Measurements from ENCODE around the gene TAF11.

Gene TAF11

DNA sequence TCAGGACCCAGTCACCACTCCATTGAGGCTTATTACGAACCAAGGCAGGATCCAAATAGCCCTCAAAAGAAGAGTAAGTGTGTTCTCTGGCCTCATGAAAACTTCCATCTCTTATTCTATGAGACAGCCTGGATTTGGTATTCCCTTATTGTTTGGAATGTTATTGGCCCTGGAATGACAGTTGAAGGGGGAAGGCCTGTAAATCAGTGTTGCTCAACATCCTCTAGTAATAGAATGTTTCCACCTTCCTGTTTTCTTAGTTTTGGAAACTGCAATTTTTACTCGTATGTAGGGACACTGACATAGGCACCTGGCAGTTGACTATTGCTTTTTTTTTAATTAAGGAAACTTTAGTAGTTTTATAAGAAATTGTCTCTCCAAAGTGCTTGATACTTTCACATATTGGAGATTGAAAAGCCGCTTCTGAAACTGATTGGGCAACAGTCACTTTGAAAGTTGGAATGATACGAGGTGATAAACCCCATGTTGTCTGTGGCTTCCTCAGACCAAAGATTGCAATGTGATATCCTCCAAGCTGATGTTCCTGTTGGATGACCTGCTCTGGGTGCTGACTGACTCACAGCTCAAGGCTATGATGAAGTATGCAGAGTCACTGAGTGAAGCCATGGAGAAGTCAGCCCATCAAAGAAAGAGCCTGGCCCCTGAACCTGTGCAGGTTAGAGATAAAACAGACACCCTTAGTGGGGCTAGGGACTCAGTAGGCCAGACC, 52.9 kb downstream of the TAF11 start:
- TF ChIP-seq FOXP2 (optimal IDR thresholded peaks at IDR 0.05; ENCODE audit: borderline replicate concordance, extremely low read depth, extremely low read length, insufficient read depth) (no peak), SIN3A (IDR thresholded peaks at IDR 0.05; ENCODE audit: borderline replicate concordance, insufficient read depth, low read length) (no peak), REST (IDR thresholded peaks at IDR 0.05; ENCODE audit: insufficient read depth in 1 of 2, low read depth in 2 of 2, low read length in 2 of 2) (no peak), POLR2AphosphoS5 (IDR thresholded peaks at IDR 0.05; ENCODE audit: low read depth, low read length) (no peak), TAF1 (IDR thresholded peaks at IDR 0.05; ENCODE audit: borderline replicate concordance, insufficient read depth, low read length) (no peak)

DNA sequence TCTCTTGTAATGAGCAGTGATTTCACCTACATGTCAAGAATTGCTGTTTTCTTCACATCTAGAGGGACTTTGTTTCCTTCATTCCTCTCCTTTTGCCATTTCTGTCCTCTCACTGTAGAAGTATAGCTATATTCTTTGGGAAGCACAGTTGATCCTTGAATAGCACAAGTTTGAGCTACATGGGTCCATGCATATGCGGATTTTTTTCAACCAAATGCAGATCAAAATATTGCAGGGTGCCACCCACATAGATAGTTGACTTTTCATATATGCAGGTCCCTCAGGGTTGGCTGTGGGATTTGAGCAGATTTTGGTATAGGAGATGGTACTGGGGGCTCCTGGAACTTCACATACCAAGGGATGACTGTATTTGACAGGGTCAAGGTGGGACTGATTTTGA, 54.9 kb downstream of the TAF11 start:
- TF ChIP-seq REST (IDR thresholded peaks at IDR 0.05; ENCODE audit: insufficient read depth in 1 of 2, low read depth in 2 of 2, low read length in 2 of 2): no peak
- no peak for TF ChIP-seq FOXP2 (optimal IDR thresholded peaks at IDR 0.05; ENCODE audit: borderline replicate concordance, extremely low read depth, extremely low read length, insufficient read depth)
- no peak for TF ChIP-seq SIN3A (IDR thresholded peaks at IDR 0.05; ENCODE audit: borderline replicate concordance, insufficient read depth, low read length)

GRCh38 chr6:34829137-34829536, 58.7 kb downstream of the TAF11 start:
- TF ChIP-seq REST (IDR thresholded peaks at IDR 0.05; ENCODE audit: insufficient read depth in 1 of 2, low read depth in 2 of 2, low read length in 2 of 2): no peak
- TF ChIP-seq TAF1 (IDR thresholded peaks at IDR 0.05; ENCODE audit: borderline replicate concordance, insufficient read depth, low read length): no peak
- no peak for TF ChIP-seq SIN3A (IDR thresholded peaks at IDR 0.05; ENCODE audit: borderline replicate concordance, insufficient read depth, low read length)
- TF ChIP-seq POLR2AphosphoS5 (IDR thresholded peaks at IDR 0.05; ENCODE audit: low read depth, low read length): no peak
- no peak for TF ChIP-seq FOXP2 (optimal IDR thresholded peaks at IDR 0.05; ENCODE audit: borderline replicate concordance, extremely low read depth, extremely low read length, insufficient read depth)
